GM10248 (cell line): ENCODE measurements around the gene CLEC12A.

ENCODE experiments used
- CTCF ChIA-PET: fragments of 300-600 bp; sonication (Branson Sonifier 250); formaldehyde crosslinking; extraction: SDS; loops from one replicate; lab custom pipeline; 2021; ENCODE audit warnings: antibody characterized with exemption; lab: Yijun Ruan, JAX
- POLR2A ChIA-PET: fragments of 350-650 bp; sonication (Branson Sonifier 250); formaldehyde crosslinking; extraction: SDS; loops from one replicate; lab custom pipeline; 2020; ENCODE audit warnings: antibody characterized with exemption; lab: Yijun Ruan, JAX
- DNase-seq: peaks from one replicate; pipeline ENCODE4 v3.0.0; 2012; ENCODE audit errors: extremely low spot score
- CTCF ChIP-seq: IDR thresholded peaks from 2 replicates; pipeline ENCODE4 v1.5.1; 2012; ENCODE audit warnings: mild to moderate bottlenecking, low read depth; ENCODE audit errors: extremely low read depth, missing control alignments, control extremely low read depth

Gene CLEC12A

DNA sequence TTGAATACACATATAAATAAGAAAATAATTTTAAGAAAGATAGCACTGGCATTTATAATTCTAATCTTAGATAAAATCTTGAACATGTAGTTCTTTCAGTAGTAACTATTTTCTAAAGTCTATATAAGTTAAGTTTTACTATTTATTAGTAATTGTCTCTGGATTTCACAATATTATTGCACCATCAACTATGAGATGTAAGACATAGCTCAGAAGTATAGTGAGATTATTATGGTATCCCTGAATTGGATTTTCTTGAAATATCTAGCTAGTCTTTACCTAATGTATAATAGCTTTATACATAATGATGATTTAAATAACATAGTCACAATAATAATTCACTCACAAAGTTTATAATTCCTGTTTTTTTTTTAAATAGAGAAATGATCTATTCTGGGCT, 6.7 kb downstream of the CLEC12A start:
- ChIA-PET POLR2A (no interaction called here), CTCF (interaction anchor here (0.7 kb wide), 1 partner anchor 12 kb away, joined by 3 read pairs; no protein-coding TSS in a partner anchor)
- TF ChIP-seq CTCF, result no peak
- no peak for DNase-seq

GRCh38 chr12:9980126-9980525, 8.9 kb downstream of the CLEC12A start:
- ChIA-PET CTCF (interaction anchor here (1.2 kb wide), 1 partner anchor 40 kb away, joined by 3 read pairs; no protein-coding TSS in a partner anchor), POLR2A (no interaction called here)
- no peak for DNase-seq
- no peak for TF ChIP-seq CTCF

DNA sequence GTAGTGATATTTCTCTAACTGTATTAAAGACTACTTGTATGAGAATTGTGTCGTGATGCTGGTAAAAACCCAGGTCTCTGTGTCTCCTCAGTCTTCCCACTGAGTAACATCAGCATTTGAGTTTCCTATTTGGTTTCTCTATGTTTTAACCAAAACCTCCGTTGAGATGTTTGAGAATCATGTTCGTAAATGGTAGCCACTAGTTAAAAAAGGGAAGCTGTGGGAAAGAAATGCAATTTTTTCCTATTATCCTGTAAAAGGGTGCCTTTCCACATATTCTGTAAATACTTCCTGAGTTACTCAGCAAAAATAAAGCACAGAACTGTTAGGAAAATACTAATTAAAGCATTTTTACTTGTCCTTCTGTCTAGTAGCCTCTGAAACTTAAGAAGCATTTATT, 20.7 kb downstream of the CLEC12A start:
- TF ChIP-seq CTCF, result no peak
- ChIA-PET POLR2A (no interaction called here), CTCF (interaction anchor here (0.9 kb wide), 1 partner anchor 11 kb away, joined by 3 read pairs; no protein-coding TSS in a partner anchor)
- DNase-seq, result no peak

DNA sequence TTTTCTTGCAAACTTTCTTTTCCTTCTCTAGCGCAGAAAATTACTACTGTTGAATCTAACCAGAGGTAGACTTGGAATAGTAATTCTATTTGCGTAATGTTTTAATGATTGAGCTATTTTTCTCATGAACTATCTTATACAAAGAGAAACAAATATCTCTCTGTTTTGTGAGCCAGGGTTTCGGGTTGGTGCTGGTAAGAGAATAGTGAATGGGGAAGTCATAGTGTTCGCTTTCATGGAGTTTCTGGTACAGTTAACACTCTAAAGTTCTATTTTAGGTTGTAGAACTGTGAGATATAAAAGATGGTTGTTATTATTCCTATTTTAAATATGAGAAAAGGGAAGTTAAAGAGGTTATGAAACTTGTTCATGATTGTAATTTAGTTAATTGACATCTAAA, 21.1 kb downstream of the CLEC12A start:
- ChIA-PET POLR2A (no interaction called here), CTCF (interaction anchor here (0.9 kb wide), 1 partner anchor 11 kb away, joined by 3 read pairs; no protein-coding TSS in a partner anchor)
- no peak for TF ChIP-seq CTCF
- DNase-seq, result no peak

DNA sequence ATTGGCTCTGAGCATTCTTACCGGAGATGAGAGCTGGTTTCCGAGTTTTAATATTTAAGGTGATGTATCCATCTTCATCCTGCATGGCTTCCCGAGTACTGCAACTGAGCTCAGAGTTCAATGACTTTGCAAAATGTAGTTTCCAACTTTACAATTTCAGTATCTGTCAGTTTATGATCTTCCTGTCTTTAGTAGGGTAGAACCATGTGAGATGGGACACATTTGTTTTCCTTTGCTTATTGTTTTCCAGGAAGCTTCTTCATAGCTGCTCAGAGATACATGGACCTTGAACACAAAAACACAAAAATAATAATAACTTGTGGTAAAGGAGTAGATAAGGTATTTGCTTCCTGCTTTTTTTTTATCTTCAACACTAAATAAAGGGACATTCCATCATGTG, 27.8 kb downstream of the CLEC12A start, which contains the start of gene CLEC1B:
CLEC1B (minus strand) TSS at position 106 of the 400 bp plus-strand sequence; CDS start at position 85, 21 bp downstream.
- TF ChIP-seq CTCF, result no peak
- POLR2A ChIA-PET, result no interaction called here
- no peak for DNase-seq
- CTCF ChIA-PET, result interaction anchor here (1.0 to 2.1 kb wide), 2 partner anchors 11 to 46 kb away, joined by 3 to 7 read pairs; partner anchors contain the start of gene CLEC12B

DNA sequence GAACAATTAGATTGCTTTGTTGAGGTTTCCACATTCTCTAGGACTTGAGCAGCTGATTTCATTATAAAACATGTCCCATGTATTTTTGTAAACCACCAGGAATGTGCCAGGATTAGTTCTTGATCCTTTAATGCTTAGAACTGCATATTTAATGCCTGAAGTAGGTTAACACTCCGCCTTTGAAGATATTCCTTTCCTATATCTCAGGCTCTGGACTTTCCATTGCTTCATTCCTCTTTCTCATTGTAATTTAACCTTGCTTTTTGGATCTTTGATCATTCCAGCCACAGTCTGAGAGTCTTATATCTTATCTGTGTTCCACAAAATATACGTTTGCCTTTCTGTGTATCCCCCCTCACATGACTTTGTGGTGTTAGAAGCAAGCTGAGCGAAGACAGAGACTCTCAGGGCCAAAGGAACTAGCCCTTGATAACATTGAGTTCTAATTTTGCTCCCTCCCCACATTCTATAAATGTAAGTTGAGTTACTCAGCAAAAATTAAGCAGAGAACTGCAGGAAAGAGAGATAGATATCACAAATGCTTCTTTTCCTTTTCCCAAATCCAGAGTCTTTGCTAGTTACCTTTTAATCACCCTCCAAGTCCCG, 30.1 kb downstream of the CLEC12A start:
- POLR2A ChIA-PET, result no interaction called here
- CTCF ChIA-PET, result interaction anchor here (1.2 kb wide), 2 partner anchors 12 kb away, joined by 3 to 4 read pairs; no protein-coding TSS in a partner anchor
- DNase-seq, result no peak

More for the DNA sequence above, 30.1 kb downstream of the CLEC12A start:
- no peak for TF ChIP-seq CTCF
